Gastrocnemius medialis (tissue), 4 donors: ENCODE measurements around the gene CFAP65.

Experiments
- CTCF ChIP-seq, 5 experiments: fragments of 450-650 bp in 3 of 5; fragments of 200-600 bp in 2 of 5; sonication (generic) in 2 of 5; IDR thresholded peaks in 4 of 5; conservative IDR thresholded peaks in 1 of 5; 1 replicate in 4 of 5; 2 replicates in 1 of 5; pipeline ENCODE4 v1.5.1; 2016 to 2019; ENCODE audit warnings: antibody characterized with exemption in 5 of 5, mild to moderate bottlenecking in 3 of 5, moderate library complexity in 3 of 5
- POLR2A ChIP-seq, 2 donors: fragments of 450-650 bp; IDR thresholded peaks; one replicate each; pipeline ENCODE4 v1.6.1; 2017; ENCODE audit warnings: antibody characterized with exemption in 2 of 2, mild to moderate bottlenecking in 2 of 2, moderate library complexity in 2 of 2

GRCh38 chr2:219010873-219011272 lies 30.4 kb downstream of the CFAP65 start:
- TF ChIP-seq CTCF (IDR thresholded peaks at IDR 0.05 in 4 of 5, conservative IDR thresholded peaks at IDR 0.05 in 1 of 5) (no peak), POLR2A (IDR thresholded peaks at IDR 0.05) (no peak)
